Thoracic aorta (tissue), 2 donors: ENCODE results near the gene RHOBTB3. TPM values are rescaled to one million over a fixed set of nuclear protein-coding genes. Genes with fewer than 3 reads are reported as not detected.

Source experiments
- ATAC-seq: fragments of 150-250 bp; one replicate; pipeline ENCODE4 v1.8.0; 2017; ENCODE audit warnings: low read depth; ENCODE audit not compliant: insufficient number of reproducible peaks, low FRiP score
- DNase-seq: peaks from one replicate; pipeline ENCODE4 v3.0.0-alpha.2; 2020; ENCODE audit warnings: low spot score
- H3K27ac ChIP-seq, 2 donors: fragments of 200-600 bp; sonication (generic); 1 replicate in 1 of 2; 2 replicates in 1 of 2; pipeline ENCODE4 v1.5.1; 2016; ENCODE audit warnings: mild to moderate bottlenecking in 2 of 2, moderate library complexity in 2 of 2
- H3K27me3 ChIP-seq: fragments of 200-600 bp; sonication (generic); replicated peaks from 2 replicates; pipeline ENCODE4 v1.6.0; 2016; ENCODE audit warnings: mild to moderate bottlenecking; ENCODE audit not compliant: insufficient read depth
- H3K36me3 ChIP-seq: fragments of 200-600 bp; sonication (generic); one replicate; pipeline ENCODE4 v1.5.1; 2016
- H3K4me1 ChIP-seq, 2 donors: fragments of 200-600 bp; sonication (generic); 1 replicate in 1 of 2; 2 replicates in 1 of 2; pipeline versions ENCODE4 v1.5.1 to v1.6.0; 2016; ENCODE audit warnings: low read depth in 2 of 2, mild to moderate bottlenecking in 1 of 2; ENCODE audit not compliant: control insufficient read depth in 1 of 2
- H3K4me3 ChIP-seq: fragments of 200-600 bp; sonication (generic); 2 replicates; pipeline ENCODE4 v1.5.1; 2016; ENCODE audit warnings: mild to moderate bottlenecking
- H3K9me3 ChIP-seq: fragments of 200-600 bp; sonication (generic); 2 replicates; pipeline ENCODE4 v1.5.1; 2016
- total RNA-seq, 2 donors: library from RNA; depleted of rRNA; stranded (reverse); fragments of >200 nt; gene quantifications; one replicate each; pipeline versions ENCODE4 v1.1.0 to v1.2.3, GENCODE V29; 2016
- TF ChIP-seq, protein P1 (sequence below): fragments of 200-600 bp; sonication (generic); IDR thresholded peaks from one replicate; pipeline ENCODE4 v1.5.1; 2019; ENCODE audit warnings: antibody characterized with exemption

Gene RHOBTB3
- total RNA-seq, 2 donors from 2014 or later, result 34.1 to 71.2 TPM

DNA sequence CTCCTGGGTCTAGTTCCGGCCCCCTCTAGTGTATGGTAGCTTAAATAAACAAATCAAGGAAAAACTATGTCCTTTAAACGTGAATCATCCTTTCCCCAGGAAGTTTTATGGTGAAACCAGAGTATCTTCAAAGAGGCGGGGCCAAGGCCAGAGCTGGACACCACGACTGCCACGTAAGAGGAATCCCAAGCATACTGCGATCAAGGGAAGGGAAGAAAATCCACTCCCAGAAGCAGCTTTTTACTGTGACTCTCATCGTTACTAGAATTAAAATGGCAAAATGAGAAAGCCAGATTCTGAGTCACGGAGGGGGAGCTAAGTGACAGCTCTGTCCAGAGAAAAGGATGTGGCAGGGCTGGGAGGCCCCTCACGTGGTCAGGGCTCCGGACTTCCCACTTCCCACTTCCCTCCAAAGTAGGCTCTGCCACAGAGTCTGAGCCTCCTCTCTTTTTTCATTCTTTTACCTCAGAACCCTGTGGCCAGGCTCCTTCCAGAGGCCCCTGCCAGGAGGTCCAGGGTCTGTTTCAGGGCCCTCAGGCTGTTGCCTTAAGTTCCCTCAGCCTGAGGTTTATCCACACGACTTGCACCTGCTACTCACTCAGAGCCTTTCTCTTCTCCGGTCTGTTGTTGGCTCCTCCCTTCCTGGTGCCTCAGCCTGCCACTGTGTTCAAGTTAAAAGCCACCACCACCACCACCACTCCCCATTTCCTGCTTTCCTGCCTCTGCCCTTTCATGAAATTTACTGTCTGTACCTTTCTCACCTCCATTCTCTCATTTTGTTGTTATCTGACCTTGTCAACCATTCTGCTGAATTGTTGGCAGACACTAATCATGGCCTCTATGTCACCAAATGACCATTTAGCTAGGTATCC is 92.8 kb downstream of the RHOBTB3 start:
- ATAC-seq (no peak), DNase-seq (no peak)
- H3K4me1 ChIP-seq, result peaks cover 15 to 44% of the 10 kb centered on the region in 2 donors

DNA sequence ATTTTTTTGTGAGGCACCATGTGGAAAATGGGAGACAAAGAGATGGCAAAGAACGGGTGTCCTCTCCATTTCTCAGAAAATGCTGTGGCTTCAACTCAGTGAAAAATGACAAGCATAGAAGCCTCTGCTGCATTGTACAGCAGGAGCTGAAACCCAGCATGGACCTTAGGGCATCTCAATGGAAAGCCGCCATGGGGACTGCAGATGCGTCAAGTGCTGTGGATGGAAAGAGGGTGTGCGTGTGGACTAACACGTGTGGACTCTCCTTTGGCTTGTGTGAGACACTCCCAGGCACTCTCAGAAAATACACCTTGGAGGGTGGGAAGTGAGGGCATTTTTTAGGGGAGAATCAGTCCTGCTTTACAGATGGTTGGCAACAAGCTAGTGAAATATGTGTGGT is 93.6 kb downstream of the RHOBTB3 start:
- Histone ChIP-seq H3K4me1 (peaks cover 10 to 37% of the 10 kb centered on the region in 2 donors), H3K9me3 (no peaks in the 10 kb centered on the region), H3K27ac (peak overlapping the region in 1 of 2 donors; percentile 80), H3K36me3 (no peaks in the 10 kb centered on the region), H3K27me3 (no peaks in the 10 kb centered on the region), H3K4me3 (no peak overlapping the region)
- TF ChIP-seq, protein P1, sequence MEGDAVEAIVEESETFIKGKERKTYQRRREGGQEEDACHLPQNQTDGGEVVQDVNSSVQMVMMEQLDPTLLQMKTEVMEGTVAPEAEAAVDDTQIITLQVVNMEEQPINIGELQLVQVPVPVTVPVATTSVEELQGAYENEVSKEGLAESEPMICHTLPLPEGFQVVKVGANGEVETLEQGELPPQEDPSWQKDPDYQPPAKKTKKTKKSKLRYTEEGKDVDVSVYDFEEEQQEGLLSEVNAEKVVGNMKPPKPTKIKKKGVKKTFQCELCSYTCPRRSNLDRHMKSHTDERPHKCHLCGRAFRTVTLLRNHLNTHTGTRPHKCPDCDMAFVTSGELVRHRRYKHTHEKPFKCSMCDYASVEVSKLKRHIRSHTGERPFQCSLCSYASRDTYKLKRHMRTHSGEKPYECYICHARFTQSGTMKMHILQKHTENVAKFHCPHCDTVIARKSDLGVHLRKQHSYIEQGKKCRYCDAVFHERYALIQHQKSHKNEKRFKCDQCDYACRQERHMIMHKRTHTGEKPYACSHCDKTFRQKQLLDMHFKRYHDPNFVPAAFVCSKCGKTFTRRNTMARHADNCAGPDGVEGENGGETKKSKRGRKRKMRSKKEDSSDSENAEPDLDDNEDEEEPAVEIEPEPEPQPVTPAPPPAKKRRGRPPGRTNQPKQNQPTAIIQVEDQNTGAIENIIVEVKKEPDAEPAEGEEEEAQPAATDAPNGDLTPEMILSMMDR, result no peak
- DNase-seq, result no peak
- ATAC-seq, result no peak

More for the DNA sequence above, 92.8 kb downstream of the RHOBTB3 start:
- H3K27me3 ChIP-seq, result no peaks in the 10 kb centered on the region
- peak overlapping the region; percentile 60 to 80 for H3K27ac ChIP-seq
- peak overlapping the region; percentile 97 for H3K4me3 ChIP-seq
- no peaks in the 10 kb centered on the region for H3K36me3 ChIP-seq
- H3K9me3 ChIP-seq, result no peaks in the 10 kb centered on the region
- TF ChIP-seq, protein P1, result no peak

DNA sequence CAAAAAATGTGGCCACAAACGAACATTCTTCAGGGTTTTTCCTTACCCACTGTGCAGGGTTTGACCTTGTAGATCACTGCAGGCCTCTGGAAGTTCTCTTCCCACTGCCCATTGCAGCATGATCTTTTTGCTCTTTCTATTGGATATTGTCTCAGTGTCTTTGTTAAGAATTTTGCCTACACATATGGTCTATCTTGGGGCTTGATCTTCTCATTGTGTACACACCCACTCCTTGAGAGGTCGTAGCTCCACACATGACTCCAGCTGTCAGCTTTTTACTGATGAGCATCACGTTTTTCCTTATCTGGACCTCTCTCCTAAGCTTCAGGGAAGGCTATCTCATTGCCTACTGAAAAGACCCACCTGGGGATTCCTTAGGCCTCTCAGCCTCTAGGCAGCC is 94.4 kb downstream of the RHOBTB3 start:
- no peak overlapping the region for H3K27ac ChIP-seq
- no peaks in the 10 kb centered on the region for H3K9me3 ChIP-seq
- no peaks in the 10 kb centered on the region for H3K27me3 ChIP-seq
- H3K4me3 ChIP-seq, result no peak overlapping the region
- TF ChIP-seq, protein P1, result no peak
- no peaks in the 10 kb centered on the region for H3K36me3 ChIP-seq
- H3K4me1 ChIP-seq, result peaks cover 9 to 32% of the 10 kb centered on the region in 2 donors
- ATAC-seq, result no peak
- DNase-seq, result no peak

DNA sequence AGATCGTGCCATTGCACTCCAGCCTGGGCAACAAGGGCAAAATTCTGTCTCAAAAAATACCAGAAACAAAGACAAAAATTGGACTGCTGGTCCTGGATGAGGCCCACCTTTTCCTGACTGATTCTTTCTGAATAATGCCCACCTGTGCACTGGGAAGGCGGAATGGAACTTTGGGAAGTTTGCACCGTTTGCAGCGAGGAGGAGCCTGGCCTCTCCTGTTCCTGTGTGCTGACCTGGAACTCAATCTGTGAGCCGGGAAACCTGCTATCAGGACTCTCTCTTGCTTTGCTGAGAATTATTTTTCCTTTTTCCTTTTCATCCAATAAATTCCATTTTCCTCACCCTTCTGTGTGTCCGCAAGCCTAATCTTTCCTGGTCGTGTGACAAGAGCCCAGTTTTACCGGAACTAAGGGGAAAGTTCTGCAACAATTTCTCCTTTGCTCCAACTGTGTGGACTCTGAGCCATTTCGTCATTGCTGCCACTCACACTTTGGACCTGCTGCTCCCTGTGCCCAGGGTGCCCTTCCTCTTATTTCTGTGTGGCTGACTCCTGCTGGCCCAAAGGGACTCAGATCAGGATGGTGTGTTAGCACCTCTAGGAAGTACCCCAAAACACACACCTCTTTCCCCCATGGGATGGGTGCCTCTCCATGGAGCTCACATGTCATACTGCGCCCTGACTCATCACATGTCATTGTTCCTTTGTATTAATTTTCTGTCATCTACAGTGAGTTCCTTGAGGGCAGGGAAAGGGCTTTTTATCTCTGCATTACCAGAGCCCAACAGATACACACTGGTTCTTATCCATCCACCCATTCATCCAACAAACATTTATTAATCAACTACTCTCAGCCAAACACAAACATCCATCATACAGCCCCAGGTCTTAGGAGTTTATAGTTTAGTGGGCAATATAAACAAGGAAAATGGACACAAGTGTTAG is 96.1 kb downstream of the RHOBTB3 start:
- ATAC-seq (no peak), DNase-seq (no peak)
- TF ChIP-seq, protein P1, result no peak

DNA sequence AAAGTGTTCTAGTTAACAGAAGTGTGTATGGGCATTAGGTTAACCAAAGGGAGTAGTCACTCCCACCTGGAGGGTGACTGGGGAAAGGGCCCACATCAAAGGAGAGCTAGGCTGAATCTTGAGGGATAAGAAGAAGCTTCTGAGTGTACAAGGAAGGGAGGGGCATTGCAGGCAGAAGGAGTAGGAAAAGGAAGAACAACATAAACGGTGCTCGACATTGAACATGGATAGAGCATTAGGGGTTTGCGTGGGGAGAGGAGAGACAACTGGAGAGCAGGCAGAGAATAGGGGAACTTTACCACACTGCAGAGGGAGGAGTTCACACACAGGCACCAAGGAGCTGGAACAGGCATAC is 96.7 kb downstream of the RHOBTB3 start:
- Histone ChIP-seq H3K4me1 (peaks cover 4 to 20% of the 10 kb centered on the region in 2 donors), H3K36me3 (no peaks in the 10 kb centered on the region), H3K4me3 (no peak overlapping the region), H3K27ac (no peak overlapping the region), H3K27me3 (no peaks in the 10 kb centered on the region), H3K9me3 (no peaks in the 10 kb centered on the region)
- TF ChIP-seq, protein P1, result no peak
- ATAC-seq (no peak), DNase-seq (no peak)

More for the DNA sequence above, 96.1 kb downstream of the RHOBTB3 start:
- no peak overlapping the region for H3K4me3 ChIP-seq
- no peaks in the 10 kb centered on the region for H3K27me3 ChIP-seq
- peaks cover 4 to 21% of the 10 kb centered on the region in 2 donors for H3K4me1 ChIP-seq
- no peaks in the 10 kb centered on the region for H3K9me3 ChIP-seq
- H3K36me3 ChIP-seq, result no peaks in the 10 kb centered on the region
- H3K27ac ChIP-seq, result no peak overlapping the region
